ENCODE measurements around the gene COX7B.
"Not testable (repeated sequence)": the region's sequence is repeated elsewhere in the genome, so short reads cannot be mapped to it uniquely, and the experiment has no call there.

COX7B gene

GRCh38 chrX:77936299-77936698 lies 37.0 kb downstream of the COX7B start:
- Histone ChIP-seq H3K4me1 (ENCODE audit: low read depth, poor library complexity, severe bottlenecking) (no peaks in the 10 kb centered on the region), H2AFZ (ENCODE audit: low read depth) (no peak overlapping the region), H3K36me3 (ENCODE audit: insufficient read depth) (no peaks in the 10 kb centered on the region), H3K4me2 (no peak overlapping the region), H3K9ac (no peak overlapping the region), H3K79me2 (ENCODE audit: insufficient read depth, low read depth) (no peaks in the 10 kb centered on the region), H4K20me1 (ENCODE audit: insufficient read depth) (no peaks in the 10 kb centered on the region), H3K4me3 (IDR thresholded peaks at IDR 0.05; ENCODE audit: insufficient read depth, low read depth, low read length) (no peak overlapping the region), H3K27me3 (ENCODE audit: insufficient read depth, low read depth) (no peaks in the 10 kb centered on the region), H3K27ac (no peak overlapping the region)
- TF ChIP-seq CTCF (conservative IDR thresholded peaks at IDR 0.05; ENCODE audit: low read depth, low read length): no peak

- Histone ChIP-seq H3K36me3 (ENCODE audit: insufficient read depth) (no peaks in the 10 kb centered on the region), H3K27me3 (ENCODE audit: insufficient read depth, low read depth) (no peaks in the 10 kb centered on the region), H3K27ac (no peak overlapping the region), H2AFZ (ENCODE audit: low read depth) (no peak overlapping the region), H3K79me2 (ENCODE audit: insufficient read depth, low read depth) (no peaks in the 10 kb centered on the region), H3K4me2 (no peak overlapping the region), H3K4me1 (ENCODE audit: low read depth, poor library complexity, severe bottlenecking) (no peaks in the 10 kb centered on the region), H3K4me3 (IDR thresholded peaks at IDR 0.05; ENCODE audit: insufficient read depth, low read depth, low read length) (no peak overlapping the region), H4K20me1 (ENCODE audit: insufficient read depth) (no peaks in the 10 kb centered on the region), H3K9ac (no peak overlapping the region)
- TF ChIP-seq CTCF (conservative IDR thresholded peaks at IDR 0.05; ENCODE audit: low read depth, low read length): no peak
These were observed 38.0 kb downstream of the COX7B start for GRCh38 chrX:77937291-77937690.

GRCh38 chrX:77938083-77938680 lies 38.9 kb downstream of the COX7B start:
- Histone ChIP-seq H3K27me3 (ENCODE audit: insufficient read depth, low read depth) (no peaks in the 10 kb centered on the region), H3K36me3 (ENCODE audit: insufficient read depth) (no peaks in the 10 kb centered on the region)
- TF ChIP-seq CTCF (conservative IDR thresholded peaks at IDR 0.05; ENCODE audit: low read depth, low read length): no peak

GRCh38 chrX:77945031-77945430 lies 45.8 kb downstream of the COX7B start:
- H2AFZ ChIP-seq (ENCODE audit: low read depth); H3K79me2 ChIP-seq (ENCODE audit: insufficient read depth, low read depth); H3K4me1 ChIP-seq (ENCODE audit: low read depth, poor library complexity, severe bottlenecking); H3K27me3 ChIP-seq (ENCODE audit: insufficient read depth, low read depth); H3K4me3 ChIP-seq (IDR thresholded peaks at IDR 0.05; ENCODE audit: insufficient read depth, low read depth, low read length); H3K36me3 ChIP-seq (ENCODE audit: insufficient read depth); H3K9ac ChIP-seq; H3K4me2 ChIP-seq; H3K27ac ChIP-seq; H4K20me1 ChIP-seq (ENCODE audit: insufficient read depth): not testable (repeated sequence)

More at GRCh38 chrX:77938083-77938680, 38.9 kb downstream of the COX7B start:
- no peak overlapping the region for H3K9ac ChIP-seq
- H3K27ac ChIP-seq: no peak overlapping the region
- no peaks in the 10 kb centered on the region for H4K20me1 ChIP-seq (ENCODE audit: insufficient read depth)
- H3K4me2 ChIP-seq: no peak overlapping the region
- no peaks in the 10 kb centered on the region for H3K4me1 ChIP-seq (ENCODE audit: low read depth, poor library complexity, severe bottlenecking)
- no peaks in the 10 kb centered on the region for H3K79me2 ChIP-seq (ENCODE audit: insufficient read depth, low read depth)
- H2AFZ ChIP-seq (ENCODE audit: low read depth): no peak overlapping the region
- H3K4me3 ChIP-seq (IDR thresholded peaks at IDR 0.05; ENCODE audit: insufficient read depth, low read depth, low read length): no peak overlapping the region

- no peak for TF ChIP-seq CTCF (conservative IDR thresholded peaks at IDR 0.05; ENCODE audit: low read depth, low read length)
These were observed 46.8 kb downstream of the COX7B start for GRCh38 chrX:77945910-77946545.

More at GRCh38 chrX:77945910-77946545, 46.8 kb downstream of the COX7B start:
- no peak overlapping the region for H3K4me3 ChIP-seq (IDR thresholded peaks at IDR 0.05; ENCODE audit: insufficient read depth, low read depth, low read length)
- H3K9ac ChIP-seq: no peak overlapping the region
- no peak overlapping the region for H3K4me2 ChIP-seq
- no peaks in the 10 kb centered on the region for H3K79me2 ChIP-seq (ENCODE audit: insufficient read depth, low read depth)
- H2AFZ ChIP-seq (ENCODE audit: low read depth): no peak overlapping the region
- H4K20me1 ChIP-seq (ENCODE audit: insufficient read depth): no peaks in the 10 kb centered on the region
- H3K4me1 ChIP-seq (ENCODE audit: low read depth, poor library complexity, severe bottlenecking): no peaks in the 10 kb centered on the region
- H3K27ac ChIP-seq: no peak overlapping the region
- H3K27me3 ChIP-seq (ENCODE audit: insufficient read depth, low read depth): no peaks in the 10 kb centered on the region
- no peaks in the 10 kb centered on the region for H3K36me3 ChIP-seq (ENCODE audit: insufficient read depth)
